HG02938 (cell line): ENCODE results near the gene FAM151A.

ENCODE experiments used
- ATAC-seq: cut with Tn5 transposase; IDR thresholded peaks from one replicate; pipeline ENCODE4 v1.9.1; 2021; ENCODE audit warnings: mild to moderate bottlenecking, moderate library complexity; ENCODE audit not compliant: unreplicated experiment

The FAM151A gene

DNA sequence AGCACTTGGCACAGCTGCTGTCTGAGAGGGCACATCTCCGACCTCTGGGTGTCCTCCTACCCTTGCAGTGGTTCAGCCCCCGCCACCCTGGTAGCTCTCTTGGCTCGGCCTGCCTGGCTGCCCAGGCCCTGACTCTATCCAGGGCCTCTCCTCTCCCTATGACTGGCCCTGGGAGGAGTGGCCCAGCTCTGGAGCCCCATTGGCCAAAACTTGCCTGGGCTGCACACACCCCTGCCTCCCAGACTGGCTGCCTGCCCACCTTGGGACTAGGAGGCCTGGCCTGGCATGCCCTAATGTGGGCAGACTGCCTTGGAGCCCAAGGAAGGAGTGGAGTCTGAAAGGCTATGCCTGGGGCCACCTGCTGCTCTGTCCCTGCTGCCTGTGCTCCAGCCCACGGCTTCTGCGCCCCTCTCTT lies 41.7 kb downstream of the FAM151A start:
- ATAC-seq: no peak

DNA sequence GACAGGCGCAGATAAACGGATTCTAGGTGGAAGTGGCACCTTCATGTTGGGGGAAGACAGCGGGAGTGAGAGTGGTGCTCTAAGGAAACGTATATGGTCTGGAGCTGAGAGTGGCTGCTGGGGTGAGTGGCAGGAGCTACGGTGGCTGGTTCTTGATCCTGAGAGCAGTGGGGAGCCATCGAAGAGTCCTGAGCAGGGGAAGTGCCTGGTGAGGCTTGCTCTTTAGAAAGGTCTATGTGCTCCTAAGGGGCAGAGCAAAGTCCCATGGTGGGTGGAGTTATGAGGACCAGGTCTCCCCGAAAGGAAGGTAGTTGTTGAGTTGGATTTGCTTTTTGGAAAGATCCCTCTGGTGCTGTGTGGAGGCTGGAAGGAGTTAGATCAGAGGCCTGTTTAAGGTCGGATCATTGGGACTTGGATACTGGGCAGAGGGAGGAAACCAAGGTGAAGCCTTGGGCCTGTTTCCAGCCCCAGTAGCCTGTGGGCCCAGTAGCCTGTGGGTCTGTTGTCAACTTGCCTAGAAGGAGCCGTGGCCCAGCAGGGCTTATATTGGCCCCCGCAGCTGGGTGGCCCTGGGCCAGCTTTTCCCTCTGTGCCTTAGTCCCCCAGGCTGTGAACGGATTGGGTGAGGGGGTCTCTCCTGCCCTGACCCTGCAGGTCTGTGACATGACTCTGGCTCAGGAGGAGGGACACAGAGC lies 42.3 kb downstream of the FAM151A start:
- no peak for ATAC-seq

DNA sequence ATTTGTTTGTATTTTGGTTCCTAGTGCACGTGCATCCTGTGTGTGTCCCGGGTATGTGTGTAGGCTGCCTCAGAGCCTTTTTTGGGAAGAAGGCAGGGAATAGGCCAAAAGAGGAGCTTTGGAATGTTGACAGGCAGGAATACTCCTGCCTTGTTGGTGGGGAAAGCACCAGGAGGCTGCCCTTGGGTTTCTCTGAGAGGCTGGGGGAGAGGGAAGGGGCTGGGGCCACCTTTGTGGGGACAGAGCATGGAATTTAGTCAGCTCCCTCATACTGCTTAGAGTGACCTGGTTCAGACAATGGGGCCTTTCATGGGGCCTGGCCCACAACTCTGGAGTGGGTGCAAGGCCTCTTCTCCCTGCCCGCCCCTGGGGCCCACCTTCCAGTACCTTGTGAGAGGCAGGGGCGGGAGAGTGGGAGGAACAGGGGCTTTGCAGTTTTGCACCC lies 44.0 kb downstream of the FAM151A start:
- no peak for ATAC-seq

DNA sequence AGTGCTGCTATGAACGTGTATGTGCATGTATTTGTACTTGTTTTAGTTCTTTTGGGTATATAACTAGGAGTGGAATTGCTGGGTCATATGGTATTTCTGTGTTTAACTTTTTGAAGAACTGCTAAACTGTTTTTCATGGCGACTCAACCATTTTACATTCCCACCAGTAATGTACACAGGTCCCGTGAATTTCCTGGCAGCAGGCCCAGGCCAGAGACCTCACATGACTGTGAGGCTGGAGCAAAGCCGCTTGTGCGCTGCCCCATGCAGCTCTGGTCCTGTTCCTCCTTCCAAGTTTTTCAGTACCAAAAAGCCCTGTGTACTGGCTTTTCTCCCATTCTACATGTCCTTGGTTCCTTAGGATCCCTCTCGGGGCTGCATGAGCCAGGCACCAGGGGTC lies 45.7 kb downstream of the FAM151A start:
- ATAC-seq: no peak

DNA sequence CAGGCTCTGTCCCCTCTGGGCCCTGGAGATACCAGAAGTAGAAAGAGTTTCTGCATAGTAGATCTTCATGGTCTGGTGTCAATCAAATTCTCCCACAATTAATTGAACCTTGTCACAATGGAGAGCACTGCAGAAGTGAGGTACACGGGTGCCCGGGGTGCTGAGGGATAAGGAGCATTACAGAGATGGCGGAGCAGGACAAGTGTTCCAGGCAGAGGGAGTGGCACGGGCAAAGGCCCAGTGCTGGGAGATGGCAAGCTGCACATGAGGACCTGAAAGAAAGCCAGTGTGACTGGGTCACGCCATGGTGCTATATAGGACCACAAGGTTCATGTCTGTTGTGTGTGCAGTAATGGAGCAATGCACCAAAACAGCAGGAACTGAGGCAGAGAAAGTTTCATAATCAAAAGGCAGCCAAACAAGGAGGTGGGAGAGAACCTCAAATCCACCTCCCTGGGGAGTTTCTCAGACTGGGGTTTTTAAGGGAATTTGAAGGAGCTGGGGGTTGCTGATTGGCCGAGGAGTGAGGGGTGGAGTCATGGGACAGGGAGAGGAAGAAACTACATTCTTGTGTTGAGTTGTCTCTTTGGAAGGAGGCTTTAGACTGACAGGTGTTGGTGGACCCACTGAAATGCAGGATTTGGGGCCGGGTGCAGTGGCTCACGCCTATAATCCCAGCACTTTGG lies 47.6 kb downstream of the FAM151A start:
- ATAC-seq: no peak

GRCh38 chr1:54575161-54575560 lies 48.2 kb downstream of the FAM151A start:
- ATAC-seq: no peak

DNA sequence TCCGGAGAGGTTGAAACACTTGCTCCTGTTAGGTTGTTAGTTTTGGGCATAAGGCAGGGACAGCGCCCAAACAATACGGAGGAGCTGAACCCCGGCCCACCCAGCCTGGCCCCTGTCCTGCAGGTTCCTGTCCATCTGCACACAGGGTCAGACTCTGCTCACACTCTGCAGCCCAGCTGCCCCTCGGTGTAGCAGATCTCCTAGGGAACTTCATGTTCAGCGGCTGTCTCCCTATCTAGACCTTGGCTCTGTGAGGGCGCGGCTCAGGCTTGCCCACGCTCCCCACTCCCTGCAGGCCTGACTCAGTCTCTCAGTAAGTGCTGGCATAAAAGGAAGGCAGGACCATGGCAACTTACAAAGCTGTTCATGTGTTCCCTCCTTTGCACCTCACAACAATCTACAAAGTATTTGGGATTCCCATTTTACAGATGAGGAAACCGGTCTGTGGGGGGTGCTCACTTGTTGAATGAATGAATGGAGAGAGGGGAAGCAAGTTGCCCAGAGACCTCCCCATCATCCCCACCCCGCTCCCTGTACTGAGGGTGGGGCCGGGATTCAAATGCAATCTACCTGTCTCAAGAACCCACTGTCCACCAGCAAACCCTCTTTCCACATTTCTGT lies 49.1 kb downstream of the FAM151A start:
- no peak for ATAC-seq

GRCh38 chr1:54572542-54572850 lies 50.8 kb downstream of the FAM151A start:
- ATAC-seq: no peak

DNA sequence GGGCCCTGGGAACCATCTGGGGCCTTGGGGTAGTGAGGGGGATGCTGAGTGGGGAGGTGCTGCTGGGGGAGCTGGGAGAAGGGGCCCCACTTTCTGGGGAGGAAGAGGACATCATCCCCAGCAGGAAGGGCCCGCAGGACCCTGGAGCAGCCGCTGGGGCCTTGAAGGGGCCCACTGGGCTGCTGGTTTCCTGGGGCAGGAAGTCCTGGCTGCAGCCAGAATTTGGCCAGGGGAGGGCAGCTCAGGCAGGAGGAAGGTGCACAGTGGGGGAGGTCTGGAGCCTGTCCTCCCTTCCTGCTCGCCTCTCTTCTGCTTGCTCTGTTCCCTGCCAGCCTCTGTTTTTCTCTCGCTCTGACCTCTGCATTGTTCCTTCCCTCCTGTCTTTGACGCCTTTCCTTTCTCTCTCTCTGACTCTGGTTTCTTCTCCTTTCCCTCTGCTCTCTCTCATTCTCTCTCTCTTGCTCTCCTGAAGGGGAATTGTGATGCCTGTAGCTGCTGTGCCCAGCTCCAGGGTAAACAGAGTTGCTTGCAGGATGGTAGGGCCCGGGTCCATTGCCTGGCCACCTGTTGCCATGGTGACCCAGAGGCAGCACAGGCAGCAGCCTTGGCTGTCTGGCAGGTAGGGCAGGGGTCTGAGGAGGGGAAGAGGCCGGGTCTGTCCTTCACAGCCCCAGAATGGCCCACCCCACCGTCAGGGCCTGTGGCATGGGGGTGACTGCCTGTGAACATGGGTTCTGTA lies 51.4 kb downstream of the FAM151A start:
- ATAC-seq: no peak

GRCh38 chr1:54571326-54571725 lies 52.0 kb downstream of the FAM151A start:
- ATAC-seq: no peak

- no peak for ATAC-seq
These were observed 53.2 kb downstream of the FAM151A start for GRCh38 chr1:54570161-54570560.

DNA sequence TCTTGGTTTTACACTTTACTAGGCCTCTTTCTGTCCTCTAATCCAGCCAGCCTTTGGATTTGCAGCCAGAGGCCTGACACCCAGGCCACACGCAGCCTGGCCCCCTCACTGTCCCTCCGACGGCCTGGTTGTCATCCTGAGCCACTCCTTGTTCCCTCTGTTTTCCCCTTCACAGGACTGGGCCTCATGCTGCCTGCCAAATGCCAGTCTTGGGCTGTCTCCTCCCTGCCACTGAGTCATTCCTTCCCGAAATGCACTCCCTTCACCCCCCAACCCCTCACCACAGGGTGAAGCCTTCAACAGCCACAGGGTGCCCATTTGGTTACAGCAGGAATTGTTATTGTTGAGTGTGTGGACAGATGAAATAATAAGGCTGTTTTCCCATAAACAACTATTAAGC lies 54.0 kb downstream of the FAM151A start:
- no peak for ATAC-seq

- ATAC-seq: no peak
These were observed 55.4 kb downstream of the FAM151A start for GRCh38 chr1:54567961-54568360.

DNA sequence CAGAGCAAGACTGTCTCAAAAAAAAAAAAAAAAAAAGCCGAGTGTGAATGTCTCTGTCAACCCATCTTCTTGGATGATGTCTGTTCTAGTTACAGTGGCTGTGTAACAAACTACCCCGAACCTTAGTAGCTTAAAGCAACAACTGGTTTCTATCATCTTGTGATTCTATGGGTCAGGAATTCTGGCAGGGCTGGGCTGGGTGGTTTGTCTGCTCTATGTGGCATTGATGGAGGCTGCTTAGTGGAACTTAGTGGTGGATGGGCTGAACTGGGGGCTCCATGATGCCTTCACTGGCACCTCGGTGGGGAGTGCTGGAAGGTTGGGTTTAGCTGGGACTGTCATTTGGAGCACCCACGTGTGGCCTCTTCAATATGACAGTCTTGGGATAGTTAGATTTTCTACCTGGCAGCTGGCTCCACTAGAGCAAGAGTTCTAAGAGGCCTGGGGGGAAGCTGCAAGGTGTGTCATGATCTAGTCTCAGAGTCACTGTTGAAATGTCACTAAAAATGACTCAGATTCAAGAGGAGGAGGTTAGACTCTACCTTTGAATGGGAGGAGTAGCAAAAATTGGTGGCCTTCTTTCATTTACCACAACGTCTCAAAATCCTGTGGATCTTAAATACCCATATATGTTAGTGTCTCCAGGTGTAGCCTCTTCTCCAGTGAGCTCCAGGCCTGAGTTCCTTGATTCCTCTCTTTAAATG lies 56.7 kb downstream of the FAM151A start:
- no peak for ATAC-seq

DNA sequence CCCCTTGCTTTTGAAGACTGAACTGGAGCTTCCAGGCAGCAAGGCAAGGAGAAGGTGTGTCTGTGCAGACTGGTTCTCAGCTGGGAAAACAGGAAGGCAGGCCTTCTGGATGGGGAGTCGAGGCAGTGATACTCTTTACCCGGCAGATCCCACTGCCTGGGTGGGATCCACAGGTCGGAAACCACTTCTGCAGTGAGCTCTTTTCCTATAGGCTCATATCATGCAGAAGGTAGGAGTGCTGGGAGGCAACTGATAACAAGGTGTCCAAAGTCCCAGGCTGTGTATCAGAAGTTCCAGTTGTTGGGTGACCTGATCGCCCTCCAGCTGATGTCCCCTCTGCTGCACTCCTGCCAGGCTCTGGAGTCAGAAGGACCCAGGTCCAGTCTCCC lies 58.2 kb downstream of the FAM151A start:
- no peak for ATAC-seq

- no peak for ATAC-seq
These were observed 58.8 kb downstream of the FAM151A start for GRCh38 chr1:54564312-54565112.

GRCh38 chr1:54559771-54560231 lies 63.5 kb downstream of the FAM151A start:
- ATAC-seq: no peak
